ENCODE measurements around the gene AUH.

The AUH gene

GRCh38 chr9:91333551-91333950 lies 28.2 kb downstream of the AUH start:
- no peak for DNase-seq

GRCh38 chr9:91332546-91333231 lies 29.0 kb downstream of the AUH start:
- DNase-seq = no peak

GRCh38 chr9:91331849-91332248 lies 29.9 kb downstream of the AUH start:
- DNase-seq = no peak

DNA sequence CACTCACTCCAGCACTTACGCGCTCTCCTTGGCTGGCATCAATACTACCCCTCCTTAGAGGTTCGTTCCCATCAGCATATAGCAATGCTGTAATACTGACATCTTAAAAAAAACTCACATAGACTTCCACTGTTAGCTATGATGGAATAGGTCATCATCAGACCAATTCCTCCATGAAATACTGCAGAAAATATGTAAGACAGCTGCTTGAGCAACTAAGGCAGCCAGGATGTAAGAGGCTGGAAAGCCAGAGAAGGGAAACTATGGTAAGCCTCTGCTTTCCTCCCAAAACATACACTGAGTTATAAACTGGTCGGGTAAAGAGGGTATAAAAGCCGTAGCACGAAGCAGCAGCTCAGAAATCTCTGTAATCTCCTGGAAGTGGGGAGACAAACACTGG lies 33.5 kb downstream of the AUH start:
- DNase-seq = no peak

DNA sequence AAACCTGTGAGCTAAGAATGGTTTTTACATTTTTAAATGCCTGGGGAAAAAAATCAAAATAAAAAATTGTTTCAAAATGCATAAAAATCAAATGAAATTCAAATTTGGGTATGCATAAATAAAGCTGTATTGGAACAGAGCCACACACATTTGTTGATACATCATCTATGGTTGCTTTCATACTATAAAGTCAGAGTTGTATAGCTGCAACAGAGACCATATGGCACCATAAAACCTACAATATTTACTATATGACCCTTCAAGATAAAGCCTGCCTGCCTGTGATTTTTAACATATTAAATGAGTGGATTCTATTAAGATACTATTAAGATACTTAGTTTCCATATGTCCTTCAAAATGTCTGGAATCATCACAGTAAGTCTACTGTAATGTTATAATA lies 40.0 kb downstream of the AUH start:
- no peak for DNase-seq

- no peak for DNase-seq
Observed at GRCh38 chr9:91320299-91320698, 41.4 kb downstream of the AUH start.

- no peak for DNase-seq
Observed at GRCh38 chr9:91316093-91316492, 45.6 kb downstream of the AUH start.

GRCh38 chr9:91315191-91315590 lies 46.5 kb downstream of the AUH start:
- no peak for DNase-seq

GRCh38 chr9:91312717-91313325 lies 48.9 kb downstream of the AUH start:
- DNase-seq = no peak

- DNase-seq = no peak
Observed at GRCh38 chr9:91310037-91310436, 51.7 kb downstream of the AUH start.

GRCh38 chr9:91308191-91308590 lies 53.5 kb downstream of the AUH start:
- DNase-seq = no peak

DNA sequence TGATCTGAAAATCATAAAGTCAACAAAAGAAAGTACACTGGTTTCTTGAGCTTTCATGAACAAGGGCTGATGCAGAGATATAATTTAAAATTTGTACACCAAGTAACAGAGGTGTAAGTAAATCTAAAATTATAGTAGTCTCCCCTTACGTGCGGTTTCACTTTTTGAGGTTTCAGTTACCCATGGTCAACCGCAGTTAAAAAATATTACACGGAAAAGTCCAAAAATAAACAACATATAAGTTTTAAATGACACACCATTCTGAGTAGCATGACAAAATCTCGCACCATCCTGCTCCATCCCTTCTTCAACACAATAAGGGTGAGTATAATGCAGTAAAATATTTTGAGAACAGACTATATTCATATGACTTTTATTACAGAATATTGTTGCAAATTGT lies 54.4 kb downstream of the AUH start:
- no peak for DNase-seq

- no peak for DNase-seq
Observed at GRCh38 chr9:91306296-91306630, 55.5 kb downstream of the AUH start.

DNA sequence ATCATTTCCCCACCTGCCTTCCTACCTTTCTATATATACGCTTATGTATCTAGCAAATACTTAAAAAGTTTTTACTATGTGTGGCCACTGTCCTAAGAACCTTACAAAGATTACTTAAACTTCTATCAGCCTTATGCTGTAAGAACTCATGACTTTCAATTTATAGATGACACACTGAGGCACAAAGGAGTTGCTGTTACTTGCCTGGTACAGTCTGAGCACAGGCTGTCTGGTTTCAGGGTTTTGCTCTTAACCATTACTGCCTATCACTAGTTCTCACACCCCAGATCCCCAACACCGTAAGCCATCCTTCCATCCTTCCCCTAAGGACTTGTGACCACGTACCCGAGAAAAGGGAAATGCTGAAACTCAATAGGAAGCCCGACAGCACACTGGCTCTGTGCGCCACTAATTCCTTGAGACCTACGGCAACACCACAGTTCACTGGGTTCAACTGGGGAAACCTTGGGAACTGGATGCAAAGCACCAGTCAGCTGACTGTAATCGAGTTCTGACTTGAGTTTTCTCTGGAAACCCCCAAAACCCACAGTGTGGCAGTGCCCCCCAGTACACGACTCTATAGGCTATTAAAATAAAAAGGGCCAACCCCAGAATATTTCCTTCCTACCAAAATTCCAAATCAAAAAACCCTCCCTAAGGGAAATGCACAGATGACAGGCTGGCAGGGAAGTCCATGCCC lies 56.0 kb downstream of the AUH start:
- DNase-seq = no peak

- DNase-seq = no peak
Observed at GRCh38 chr9:91303741-91304415, 57.8 kb downstream of the AUH start.

GRCh38 chr9:91302831-91303230 lies 58.9 kb downstream of the AUH start:
- no peak for DNase-seq

DNA sequence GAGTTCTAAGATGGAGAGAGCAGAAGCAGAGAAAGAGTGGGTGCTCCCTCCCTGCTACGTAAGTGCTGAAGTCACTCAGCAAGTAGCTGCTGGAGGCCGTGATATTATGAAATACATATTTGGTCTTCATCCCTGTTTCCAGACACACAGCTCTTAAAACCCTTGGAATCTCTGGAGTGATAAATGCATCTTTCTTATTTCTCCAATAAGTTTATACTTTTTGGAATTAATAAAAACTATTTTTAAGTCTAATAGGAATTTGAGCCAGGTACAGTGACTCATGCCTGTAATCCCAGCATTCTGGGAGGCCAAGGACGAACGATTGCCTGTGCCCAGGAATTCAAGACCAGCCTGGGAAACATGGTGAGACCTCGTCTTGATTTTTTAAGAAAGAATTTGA lies 60.6 kb downstream of the AUH start:
- DNase-seq = no peak

DNA sequence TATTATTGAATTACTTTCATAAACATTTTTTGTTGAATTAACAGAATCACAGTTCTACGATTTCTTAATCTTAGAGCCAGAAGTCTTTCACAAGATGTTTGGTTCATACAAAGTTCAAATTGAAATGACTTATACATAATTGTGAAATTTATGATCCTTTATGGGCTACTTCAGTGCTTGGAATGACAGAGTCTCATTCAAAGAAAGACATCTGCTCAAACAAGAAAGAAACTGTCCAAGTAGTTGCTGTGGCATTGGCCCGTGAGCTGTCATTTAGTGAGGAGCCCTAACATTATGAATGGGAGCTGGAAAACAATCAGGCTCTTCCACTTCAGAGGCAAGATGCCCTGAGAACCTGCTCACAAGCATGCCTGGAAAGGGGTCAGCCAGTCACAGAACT lies 63.4 kb downstream of the AUH start:
- DNase-seq = no peak

DNA sequence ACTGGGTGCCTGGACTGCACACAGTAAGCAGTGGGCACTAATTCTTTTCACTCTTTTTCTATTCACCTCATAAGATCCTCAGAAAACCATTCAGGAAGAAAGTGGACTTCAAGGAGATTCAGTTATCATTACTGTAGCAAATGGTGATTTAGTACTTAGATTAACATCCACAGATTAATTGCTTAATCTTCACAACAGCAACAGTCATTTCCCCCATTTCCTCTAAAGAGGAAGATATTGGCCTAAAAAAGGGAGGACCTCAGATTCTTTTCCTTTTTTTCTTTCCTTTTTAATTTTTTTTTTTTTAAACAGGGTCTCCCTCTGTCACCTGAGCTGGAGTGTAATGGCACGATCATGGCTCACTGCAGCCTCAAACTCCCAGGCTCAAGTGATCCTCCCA lies 64.4 kb downstream of the AUH start:
- DNase-seq = no peak

GRCh38 chr9:91296354-91296753 lies 65.4 kb downstream of the AUH start:
- no peak for DNase-seq

DNA sequence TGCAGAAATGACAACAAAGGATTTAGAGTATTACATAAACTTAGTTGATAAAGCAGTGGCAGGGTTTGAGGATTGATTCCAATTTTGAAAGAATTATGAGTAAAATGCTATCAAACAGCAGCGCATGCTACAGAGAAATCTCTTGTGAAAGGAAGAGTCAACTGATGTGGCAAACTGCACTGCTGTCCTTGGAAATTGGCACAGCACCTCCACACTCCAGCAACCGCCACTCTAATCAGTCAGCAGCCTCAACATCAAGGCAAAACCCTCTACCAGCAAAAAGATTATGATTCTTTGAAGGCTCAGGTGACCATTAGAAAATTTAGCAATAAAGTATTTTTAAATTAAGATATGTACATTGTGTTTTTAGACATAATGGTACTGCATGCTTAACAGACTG lies 66.4 kb downstream of the AUH start:
- no peak for DNase-seq

- DNase-seq = no peak
Observed at GRCh38 chr9:91291866-91292265, 69.9 kb downstream of the AUH start.

DNA sequence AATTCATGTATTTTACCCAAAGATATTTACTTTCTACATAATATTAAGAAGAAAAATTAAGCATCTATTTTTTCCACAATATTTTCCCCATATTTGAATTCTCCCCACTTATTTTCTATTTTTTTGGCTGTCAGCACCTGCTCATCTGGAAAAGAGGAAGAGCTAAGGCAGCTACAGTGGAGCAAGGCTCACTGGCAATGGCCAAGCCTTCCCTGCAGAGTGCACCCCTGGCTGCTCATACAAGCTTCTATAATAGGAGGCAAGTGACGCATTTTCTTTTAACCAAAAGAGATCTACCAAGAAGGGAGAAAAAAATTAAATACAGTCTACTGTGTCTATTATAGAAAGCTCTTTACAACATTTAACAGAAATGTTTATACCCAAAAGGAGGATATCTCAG lies 72.5 kb downstream of the AUH start:
- no peak for DNase-seq

DNA sequence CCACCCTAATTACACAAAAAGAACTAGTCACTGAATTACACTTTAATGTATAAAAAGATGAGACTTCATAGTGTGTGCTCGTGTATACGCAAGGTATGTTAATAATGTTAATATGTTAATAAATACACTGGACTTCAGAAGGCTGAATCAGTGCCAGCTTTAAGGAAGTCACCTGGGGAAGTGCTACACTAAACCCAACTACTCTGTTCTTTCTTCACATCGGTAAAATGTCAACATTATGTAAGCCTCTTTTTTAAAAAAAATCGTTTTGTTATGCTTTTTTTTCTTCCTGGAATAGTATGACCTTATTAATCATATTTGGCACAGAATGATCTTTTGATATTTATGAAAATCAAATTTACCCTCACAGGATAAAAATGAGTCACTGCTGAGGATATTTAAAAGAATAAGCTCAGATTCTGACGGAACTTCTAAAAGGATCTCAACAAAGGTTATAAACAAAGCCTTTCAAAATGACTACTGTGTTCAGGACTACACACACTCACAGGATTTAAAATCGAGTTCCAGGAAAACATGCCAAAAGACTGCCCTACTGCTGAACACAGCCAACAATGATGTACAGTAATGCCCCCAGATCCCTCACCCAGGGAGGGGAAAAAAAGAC lies 75.9 kb downstream of the AUH start:
- DNase-seq = no peak
